Measurements from ENCODE around the gene F7.

F7 gene

GRCh38 chr13:113135281-113135760 is 29.7 kb downstream of the F7 start:
- no peak for TF ChIP-seq GATA2 (IDR thresholded peaks at IDR 0.05; ENCODE audit: low read depth, low read length)
- TF ChIP-seq GATA3 (IDR thresholded peaks at IDR 0.05; ENCODE audit: low read depth, low read length) = no peak

DNA sequence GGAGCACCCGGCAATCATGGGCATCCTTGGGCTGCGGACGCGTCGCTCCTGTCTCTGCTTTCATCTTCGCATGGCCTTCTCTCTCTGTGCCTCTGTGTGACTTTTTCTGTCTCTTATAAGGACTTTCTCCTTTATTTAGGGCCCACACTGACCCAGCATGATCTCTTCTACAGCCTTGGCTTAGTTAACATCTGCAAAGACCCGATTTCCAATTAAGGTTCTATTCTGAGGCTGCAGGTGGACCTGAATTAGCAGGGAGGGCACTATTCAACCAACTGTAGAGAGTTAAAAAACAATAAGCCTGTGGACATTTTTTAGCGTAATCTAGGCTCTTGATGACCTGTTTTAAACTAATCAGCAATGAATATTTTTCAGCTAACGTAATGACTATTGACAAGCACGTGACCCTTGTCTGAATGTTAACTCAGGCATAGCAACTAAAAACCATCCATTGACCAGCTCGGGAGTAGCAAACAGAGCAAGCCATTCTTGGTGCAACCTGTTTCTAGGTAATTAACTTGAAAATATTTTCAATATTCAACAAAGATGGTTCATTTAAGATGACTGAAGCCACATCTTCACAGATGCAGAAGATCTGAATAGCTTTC is 32.2 kb downstream of the F7 start:
- no peak for TF ChIP-seq GATA2 (IDR thresholded peaks at IDR 0.05; ENCODE audit: low read depth, low read length)
- no peak for TF ChIP-seq GATA3 (IDR thresholded peaks at IDR 0.05; ENCODE audit: low read depth, low read length)

DNA sequence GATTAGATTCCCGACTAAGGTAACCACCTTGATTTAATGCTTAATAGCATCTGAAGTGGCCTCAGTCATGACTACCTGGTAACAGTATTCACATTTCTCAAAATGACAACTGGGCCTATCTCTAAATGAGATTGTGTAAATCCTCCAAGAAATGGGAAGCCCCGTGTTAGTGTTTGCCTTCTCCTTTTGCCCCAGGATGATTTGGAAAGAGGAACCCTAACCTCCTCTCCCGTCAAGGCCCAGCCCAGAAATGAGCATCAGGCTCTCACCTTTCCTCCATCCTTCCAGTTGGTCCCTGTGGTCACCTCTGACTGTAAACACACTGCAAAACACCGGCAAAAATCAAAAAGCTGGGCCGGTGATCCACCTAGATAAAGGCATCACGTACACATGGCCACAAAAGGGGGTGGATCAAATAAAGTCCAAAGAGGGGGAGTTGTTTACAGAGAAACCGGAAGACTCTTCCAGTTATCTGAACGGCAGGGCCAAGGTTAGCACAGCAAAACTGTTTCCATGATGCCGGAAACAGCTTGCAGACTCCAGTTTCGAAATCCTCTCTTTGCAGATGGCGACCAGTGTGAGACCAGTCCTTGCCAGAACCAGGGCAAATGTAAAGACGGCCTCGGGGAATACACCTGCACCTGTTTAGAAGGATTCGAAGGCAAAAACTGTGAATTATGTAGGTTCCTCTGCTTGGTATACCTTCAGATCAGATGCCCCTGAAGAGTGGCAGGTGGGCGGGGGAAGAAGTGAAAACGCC is 33.4 kb downstream of the F7 start:
- no peak for TF ChIP-seq GATA2 (IDR thresholded peaks at IDR 0.05; ENCODE audit: low read depth, low read length)
- no peak for TF ChIP-seq GATA3 (IDR thresholded peaks at IDR 0.05; ENCODE audit: low read depth, low read length)

- no peak for TF ChIP-seq GATA3 (IDR thresholded peaks at IDR 0.05; ENCODE audit: low read depth, low read length)
- no peak for TF ChIP-seq GATA2 (IDR thresholded peaks at IDR 0.05; ENCODE audit: low read depth, low read length)
Measured at GRCh38 chr13:113139577-113139976, 34.0 kb downstream of the F7 start.

GRCh38 chr13:113140677-113141600 is 35.3 kb downstream of the F7 start:
- TF ChIP-seq GATA2 (IDR thresholded peaks at IDR 0.05; ENCODE audit: low read depth, low read length) (no peak), GATA3 (IDR thresholded peaks at IDR 0.05; ENCODE audit: low read depth, low read length) (no peak)

- no peak for TF ChIP-seq GATA3 (IDR thresholded peaks at IDR 0.05; ENCODE audit: low read depth, low read length)
- no peak for TF ChIP-seq GATA2 (IDR thresholded peaks at IDR 0.05; ENCODE audit: low read depth, low read length)
Measured at GRCh38 chr13:113141601-113141970, 36.0 kb downstream of the F7 start.

- no peak for TF ChIP-seq GATA2 (IDR thresholded peaks at IDR 0.05; ENCODE audit: low read depth, low read length)
- no peak for TF ChIP-seq GATA3 (IDR thresholded peaks at IDR 0.05; ENCODE audit: low read depth, low read length)
Measured at GRCh38 chr13:113142876-113143275, 37.3 kb downstream of the F7 start.

DNA sequence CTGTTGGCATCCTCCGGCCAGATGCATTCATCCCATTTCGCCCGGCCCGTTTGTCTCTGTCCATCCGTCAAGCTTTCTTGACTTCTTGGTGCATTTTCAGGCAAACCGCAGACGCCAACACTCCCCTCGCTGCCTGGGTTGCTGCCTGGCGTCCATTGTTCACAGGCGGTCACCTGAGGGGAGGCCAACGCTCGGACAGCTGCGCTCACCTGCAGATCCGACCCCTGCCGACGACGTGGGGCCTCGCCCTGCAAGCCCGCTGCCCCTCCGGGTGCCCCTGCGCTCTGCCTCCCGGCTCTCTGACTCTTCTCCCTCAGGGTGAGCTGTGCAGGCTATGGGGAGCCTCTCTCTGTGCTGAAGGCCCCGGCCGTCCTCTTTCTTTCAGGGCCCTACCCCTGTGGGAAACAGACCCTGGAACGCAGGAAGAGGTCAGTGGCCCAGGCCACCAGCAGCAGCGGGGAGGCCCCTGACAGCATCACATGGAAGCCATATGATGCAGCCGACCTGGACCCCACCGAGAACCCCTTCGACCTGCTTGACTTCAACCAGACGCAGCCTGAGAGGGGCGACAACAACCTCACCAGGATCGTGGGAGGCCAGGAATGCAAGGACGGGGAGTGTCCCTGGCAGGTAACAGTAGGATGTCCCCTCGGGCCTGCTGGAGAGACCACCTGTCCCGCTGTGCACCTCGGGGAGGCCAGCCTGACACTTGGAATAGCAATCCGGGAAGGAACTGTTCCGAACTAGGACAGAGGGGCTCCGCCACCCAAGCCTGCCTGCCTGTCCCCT is 38.1 kb downstream of the F7 start:
- TF ChIP-seq GATA2 (IDR thresholded peaks at IDR 0.05; ENCODE audit: low read depth, low read length) = no peak

DNA sequence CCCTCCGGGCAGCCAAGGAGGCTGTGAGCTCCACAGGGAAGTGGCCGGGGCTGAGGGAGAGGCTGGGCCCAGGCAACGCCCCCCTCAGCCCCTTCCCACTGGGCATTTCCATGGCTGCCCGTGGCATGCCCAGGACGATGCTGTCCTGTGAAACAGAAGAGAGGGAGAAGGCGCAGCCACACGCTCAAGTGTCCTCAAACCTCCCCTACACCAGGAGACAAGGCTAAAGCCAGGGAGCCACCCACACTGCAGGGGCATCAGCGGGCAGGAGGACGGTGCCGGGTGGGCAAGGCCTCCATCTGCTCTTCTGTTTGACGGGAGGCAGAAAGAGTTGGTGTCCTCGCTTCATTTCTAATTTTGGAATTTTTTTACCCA is 38.7 kb downstream of the F7 start:
- no peak for TF ChIP-seq GATA2 (IDR thresholded peaks at IDR 0.05; ENCODE audit: low read depth, low read length)
- no peak for TF ChIP-seq GATA3 (IDR thresholded peaks at IDR 0.05; ENCODE audit: low read depth, low read length)

GRCh38 chr13:113145496-113145895 is 39.9 kb downstream of the F7 start:
- TF ChIP-seq GATA3 (IDR thresholded peaks at IDR 0.05; ENCODE audit: low read depth, low read length) (no peak), GATA2 (IDR thresholded peaks at IDR 0.05; ENCODE audit: low read depth, low read length) (no peak)

DNA sequence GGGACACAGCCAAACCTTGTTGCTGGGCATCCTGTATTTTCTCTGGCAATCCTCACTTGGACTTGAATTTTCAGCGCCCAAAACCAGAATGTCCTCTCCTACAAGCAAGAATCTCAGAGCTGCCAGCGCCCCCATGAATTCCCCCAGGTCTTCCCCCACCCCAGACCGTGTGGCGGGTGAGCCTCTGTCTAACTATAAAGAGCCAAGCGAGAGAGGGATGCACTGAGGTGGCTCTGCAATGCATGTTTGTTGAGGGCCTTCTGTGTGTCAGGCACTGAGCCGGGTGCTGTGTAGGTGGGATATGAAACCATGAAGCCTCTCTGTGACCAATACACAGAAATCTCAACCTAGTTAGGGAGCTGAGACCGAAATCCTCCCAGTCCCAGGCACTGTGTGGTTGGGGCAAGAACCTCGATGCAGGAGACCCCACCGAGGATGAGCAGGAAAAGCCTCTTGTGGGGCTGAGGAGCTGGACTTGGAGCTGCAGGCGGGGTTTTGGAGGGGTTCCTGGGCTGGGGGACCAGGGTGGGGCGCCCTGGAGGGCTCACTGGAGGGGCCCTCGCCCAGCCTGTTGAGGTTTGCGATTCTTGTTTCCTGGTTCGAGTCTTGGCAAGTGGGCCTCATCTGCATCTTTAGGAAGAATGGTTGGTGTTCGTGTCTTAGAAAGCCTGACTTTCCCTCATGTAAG is 40.5 kb downstream of the F7 start:
- TF ChIP-seq GATA2 (IDR thresholded peaks at IDR 0.05; ENCODE audit: low read depth, low read length) = no peak
- TF ChIP-seq GATA3 (IDR thresholded peaks at IDR 0.05; ENCODE audit: low read depth, low read length) = no peak

GRCh38 chr13:113146750-113147149 is 41.2 kb downstream of the F7 start:
- no peak for TF ChIP-seq GATA3 (IDR thresholded peaks at IDR 0.05; ENCODE audit: low read depth, low read length)
- no peak for TF ChIP-seq GATA2 (IDR thresholded peaks at IDR 0.05; ENCODE audit: low read depth, low read length)

GRCh38 chr13:113147206-113147605 is 41.6 kb downstream of the F7 start:
- TF ChIP-seq GATA3 (IDR thresholded peaks at IDR 0.05; ENCODE audit: low read depth, low read length) (no peak), GATA2 (IDR thresholded peaks at IDR 0.05; ENCODE audit: low read depth, low read length) (no peak)

Measured in SH-SY5Y (cell line).